Esophagus squamous epithelium (tissue), 5 donors: ENCODE data around the gene MYZAP. TPM values are rescaled to one million over a fixed set of nuclear protein-coding genes. Genes with fewer than 3 reads are reported as not detected.

Source experiments
- DNase-seq: peaks from one replicate; lab custom pipeline; 2025; lab: John Stamatoyannopoulos, UW
- H3K27ac ChIP-seq, 4 donors: fragments of 200-600 bp; sonication (generic); one replicate each; pipeline ENCODE4 v1.5.1; 2016 to 2019; ENCODE audit warnings: mild to moderate bottlenecking in 1 of 4
- H3K27me3 ChIP-seq, 4 donors: fragments of 200-600 bp; sonication (generic); 1 replicate in 3 of 4; 2 replicates in 1 of 4; pipeline versions ENCODE4 v1.5.1 to v1.6.0; 2017 to 2021; ENCODE audit warnings: antibody characterized with exemption in 1 of 4
- H3K36me3 ChIP-seq, 3 donors: fragments of 200-600 bp; sonication (generic); one replicate each; pipeline ENCODE4 v1.5.1; 2016 to 2019
- H3K4me1 ChIP-seq, 3 donors: fragments of 200-600 bp; sonication (generic); one replicate each; pipeline ENCODE4 v1.5.1; 2017 to 2019
- H3K4me3 ChIP-seq, 4 donors: fragments of 200-600 bp; sonication (generic); 1 replicate in 3 of 4; 2 replicates in 1 of 4; pipeline ENCODE4 v1.5.1; 2016 to 2019; ENCODE audit warnings: mild to moderate bottlenecking in 2 of 4, moderate library complexity in 1 of 4
- H3K9me3 ChIP-seq, 3 donors: fragments of 200-600 bp; sonication (generic); one replicate each; pipeline ENCODE4 v1.5.1; 2016 to 2019
- POLR2A ChIP-seq, 4 donors: fragments of 450-650 bp; IDR thresholded peaks; one replicate each; pipeline ENCODE4 v1.6.1; 2017; ENCODE audit warnings: antibody characterized with exemption in 4 of 4, mild to moderate bottlenecking in 4 of 4, moderate library complexity in 3 of 4
- WGBS, 2 donors: methylation state at CpG; one replicate each; pipeline ENCODE4 v1.1.5; 2018; 5-methylcytosine and 5-hydroxymethylcytosine counted together
- intact Hi-C: fragments of 100-400 bp; cut with DNase I; formaldehyde crosslinking; loops from one replicate; pipeline ENCODE4 v1.15.0; 2022
- total RNA-seq, 4 donors: library from RNA; depleted of rRNA; stranded (reverse); fragments of >200 nt; gene quantifications; one replicate each; pipeline ENCODE4 v1.1.0, GENCODE V29; 2016
- TF ChIP-seq, protein P1 (sequence below), 6 experiments: fragments of 450-650 bp in 4 of 6; fragments of 200-600 bp in 2 of 6; sonication (generic) in 2 of 6; IDR thresholded peaks; one replicate each; pipeline ENCODE4 v1.5.1; 2016 to 2019; ENCODE audit warnings: antibody characterized with exemption in 6 of 6, mild to moderate bottlenecking in 4 of 6, moderate library complexity in 4 of 6
- donor health status: DM: yes; HTN: yes; CAD: no.

Gene MYZAP
- total RNA-seq, 4 donors from 2014 or later, result 21.2 to 36.0 (median 26.5) TPM

DNA sequence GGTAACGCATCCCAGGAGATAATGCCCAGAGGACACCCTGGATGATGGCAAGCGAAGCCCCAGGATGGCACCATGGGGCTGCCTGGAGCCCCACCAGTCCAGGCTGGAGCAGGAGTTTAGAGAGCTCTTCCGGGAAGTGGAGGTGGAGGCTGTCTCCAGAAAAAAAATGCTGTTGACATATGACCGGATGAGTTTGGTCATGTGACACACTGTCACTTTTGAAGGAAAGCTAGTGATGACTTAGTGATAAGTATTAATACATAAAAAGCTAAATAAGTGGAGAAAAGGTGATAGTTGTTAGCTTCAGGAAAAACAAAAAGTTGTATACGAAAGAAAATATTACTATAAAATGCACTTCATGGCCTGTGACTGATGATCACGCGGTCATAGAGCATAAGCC, 20.0 kb upstream of the MYZAP start:
- Histone ChIP-seq H3K27me3 (no peaks in the 10 kb centered on the region), H3K27ac (no peak overlapping the region), H3K4me1 (no peaks in the 10 kb centered on the region), H3K4me3 (no peak overlapping the region), H3K36me3 (no peaks in the 10 kb centered on the region), H3K9me3 (no peaks in the 10 kb centered on the region)
- no peak for DNase-seq
- intact Hi-C loops, result no loop called here
- TF ChIP-seq, protein P1, sequence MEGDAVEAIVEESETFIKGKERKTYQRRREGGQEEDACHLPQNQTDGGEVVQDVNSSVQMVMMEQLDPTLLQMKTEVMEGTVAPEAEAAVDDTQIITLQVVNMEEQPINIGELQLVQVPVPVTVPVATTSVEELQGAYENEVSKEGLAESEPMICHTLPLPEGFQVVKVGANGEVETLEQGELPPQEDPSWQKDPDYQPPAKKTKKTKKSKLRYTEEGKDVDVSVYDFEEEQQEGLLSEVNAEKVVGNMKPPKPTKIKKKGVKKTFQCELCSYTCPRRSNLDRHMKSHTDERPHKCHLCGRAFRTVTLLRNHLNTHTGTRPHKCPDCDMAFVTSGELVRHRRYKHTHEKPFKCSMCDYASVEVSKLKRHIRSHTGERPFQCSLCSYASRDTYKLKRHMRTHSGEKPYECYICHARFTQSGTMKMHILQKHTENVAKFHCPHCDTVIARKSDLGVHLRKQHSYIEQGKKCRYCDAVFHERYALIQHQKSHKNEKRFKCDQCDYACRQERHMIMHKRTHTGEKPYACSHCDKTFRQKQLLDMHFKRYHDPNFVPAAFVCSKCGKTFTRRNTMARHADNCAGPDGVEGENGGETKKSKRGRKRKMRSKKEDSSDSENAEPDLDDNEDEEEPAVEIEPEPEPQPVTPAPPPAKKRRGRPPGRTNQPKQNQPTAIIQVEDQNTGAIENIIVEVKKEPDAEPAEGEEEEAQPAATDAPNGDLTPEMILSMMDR (IDR thresholded peaks at IDR 0.05), result no peak
- no peak for TF ChIP-seq POLR2A (IDR thresholded peaks at IDR 0.05)
- 88 to 97% methylated on average over 6 to 7 of the region's 7 CpGs for WGBS, 2 donors

GRCh38 chr15:57572468-57572867, 19.2 kb upstream of the MYZAP start:
- 86% methylated on average over 3 of the region's 3 CpGs for WGBS, 2 donors
- no peaks in the 10 kb centered on the region for H3K9me3 ChIP-seq
- TF ChIP-seq, protein P1 (IDR thresholded peaks at IDR 0.05), result no peak
- no peak for TF ChIP-seq POLR2A (IDR thresholded peaks at IDR 0.05)
- H3K4me3 ChIP-seq, result no peak overlapping the region
- no peaks in the 10 kb centered on the region for H3K36me3 ChIP-seq
- H3K27ac ChIP-seq, result no peak overlapping the region
- intact Hi-C loops, result no loop called here
- H3K27me3 ChIP-seq, result no peaks in the 10 kb centered on the region
- no peak for DNase-seq
- H3K4me1 ChIP-seq, result no peaks in the 10 kb centered on the region

DNA sequence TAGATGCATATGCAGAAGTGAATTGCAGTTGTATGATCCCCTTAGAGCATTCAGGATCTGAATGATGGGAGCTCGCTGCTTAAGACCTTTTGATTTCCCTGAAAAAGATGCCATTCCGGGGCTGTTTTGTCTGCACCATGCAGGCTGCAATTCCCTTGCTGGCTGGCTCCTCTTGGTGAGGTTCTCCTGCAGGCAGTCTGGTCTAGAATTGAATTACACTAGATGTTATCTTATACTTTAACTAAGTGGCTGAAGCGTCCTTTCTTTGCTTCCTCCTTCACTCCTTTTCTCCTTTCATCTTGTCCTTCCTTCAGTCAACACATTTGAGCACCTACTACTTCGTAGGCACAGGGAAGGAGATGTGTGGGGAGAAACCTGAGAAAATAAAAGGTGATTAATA, 18.6 kb upstream of the MYZAP start:
- no peaks in the 10 kb centered on the region for H3K36me3 ChIP-seq
- WGBS, 2 donors, result 61 to 88% methylated on average over 3 to 4 of the region's 4 CpGs
- H3K4me3 ChIP-seq, result no peak overlapping the region
- H3K4me1 ChIP-seq, result no peaks in the 10 kb centered on the region
- no peak overlapping the region for H3K27ac ChIP-seq
- intact Hi-C loops, result no loop called here
- no peak for DNase-seq
- H3K27me3 ChIP-seq, result no peaks in the 10 kb centered on the region
- H3K9me3 ChIP-seq, result no peaks in the 10 kb centered on the region
- TF ChIP-seq POLR2A (IDR thresholded peaks at IDR 0.05), result no peak
- TF ChIP-seq, protein P1 (IDR thresholded peaks at IDR 0.05), result no peak

DNA sequence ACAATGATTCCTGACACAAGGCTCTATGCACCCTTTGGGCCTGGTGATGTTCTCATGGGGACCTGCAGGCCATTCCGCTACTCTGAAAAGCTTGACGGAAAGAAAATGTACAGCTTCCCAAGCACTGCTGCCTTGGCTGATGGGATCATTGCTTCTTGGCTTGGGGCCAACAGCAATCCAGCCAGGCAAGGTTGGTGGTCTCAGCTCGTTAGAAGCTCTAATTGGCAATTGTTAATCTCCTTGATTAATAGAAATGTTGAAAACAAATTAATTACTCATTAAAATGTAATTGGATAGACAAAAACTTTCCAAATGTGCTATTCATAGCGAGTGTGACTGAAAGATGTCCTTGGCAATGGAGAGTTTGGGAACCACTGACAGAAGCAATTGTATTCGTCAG, 16.3 kb upstream of the MYZAP start:
- no peak for TF ChIP-seq POLR2A (IDR thresholded peaks at IDR 0.05)
- TF ChIP-seq, protein P1 (IDR thresholded peaks at IDR 0.05), result no peak
- WGBS, 2 donors, result 68 to 74% methylated on average over 3 to 5 of the region's 5 CpGs
- DNase-seq, result no peak
- H3K36me3 ChIP-seq, result no peaks in the 10 kb centered on the region
- H3K4me1 ChIP-seq, result no peaks in the 10 kb centered on the region
- H3K27ac ChIP-seq, result no peak overlapping the region
- peaks cover 0 to 17% (median 0%) of the 10 kb centered on the region in 4 donors for H3K27me3 ChIP-seq
- intact Hi-C loops, result no loop called here
- no peaks in the 10 kb centered on the region for H3K9me3 ChIP-seq
- H3K4me3 ChIP-seq, result no peak overlapping the region

GRCh38 chr15:57578288-57578900, 13.3 kb upstream of the MYZAP start:
- intact Hi-C loops, result no loop called here
- WGBS, 2 donors, result 41 to 62% methylated on average over 6 of the region's 6 CpGs
- no peaks in the 10 kb centered on the region for H3K36me3 ChIP-seq
- no peak for DNase-seq
- H3K4me3 ChIP-seq, result no peak overlapping the region
- peaks cover 0 to 32% (median 0%) of the 10 kb centered on the region in 4 donors for H3K27me3 ChIP-seq
- no peaks in the 10 kb centered on the region for H3K4me1 ChIP-seq
- TF ChIP-seq, protein P1 (IDR thresholded peaks at IDR 0.05), result no peak
- TF ChIP-seq POLR2A (IDR thresholded peaks at IDR 0.05), result no peak
- no peak overlapping the region for H3K27ac ChIP-seq
- peaks cover 0 to 13% (median 10%) of the 10 kb centered on the region in 3 donors for H3K9me3 ChIP-seq
